Measurements from ENCODE around the gene OPA3.

- TF ChIP-seq CTCF (IDR thresholded peaks at IDR 0.05 in 8 of 11, conservative IDR thresholded peaks at IDR 0.05 in 3 of 11) = no peak
- no peak for TF ChIP-seq POLR2A (IDR thresholded peaks at IDR 0.05)
- TF ChIP-seq POLR2AphosphoS5 (IDR thresholded peaks at IDR 0.05) = no peak
Measured at GRCh38 chr19:45571457-45572220, 13.0 kb downstream of the OPA3 start.

Data from spleen (tissue), 7 donors.